ENCODE data around the gene POLR1B. TPM values are rescaled to one million over a fixed set of nuclear protein-coding genes. Genes with fewer than 3 reads are reported as not detected.

POLR1B gene
- total and polyA plus RNA-seq, 10 of the 15 experiments (the other 5 are each of a cell fraction or from before 2014, with no cell fraction given) = 13.4 to 55.8 (median 35.9) TPM

DNA sequence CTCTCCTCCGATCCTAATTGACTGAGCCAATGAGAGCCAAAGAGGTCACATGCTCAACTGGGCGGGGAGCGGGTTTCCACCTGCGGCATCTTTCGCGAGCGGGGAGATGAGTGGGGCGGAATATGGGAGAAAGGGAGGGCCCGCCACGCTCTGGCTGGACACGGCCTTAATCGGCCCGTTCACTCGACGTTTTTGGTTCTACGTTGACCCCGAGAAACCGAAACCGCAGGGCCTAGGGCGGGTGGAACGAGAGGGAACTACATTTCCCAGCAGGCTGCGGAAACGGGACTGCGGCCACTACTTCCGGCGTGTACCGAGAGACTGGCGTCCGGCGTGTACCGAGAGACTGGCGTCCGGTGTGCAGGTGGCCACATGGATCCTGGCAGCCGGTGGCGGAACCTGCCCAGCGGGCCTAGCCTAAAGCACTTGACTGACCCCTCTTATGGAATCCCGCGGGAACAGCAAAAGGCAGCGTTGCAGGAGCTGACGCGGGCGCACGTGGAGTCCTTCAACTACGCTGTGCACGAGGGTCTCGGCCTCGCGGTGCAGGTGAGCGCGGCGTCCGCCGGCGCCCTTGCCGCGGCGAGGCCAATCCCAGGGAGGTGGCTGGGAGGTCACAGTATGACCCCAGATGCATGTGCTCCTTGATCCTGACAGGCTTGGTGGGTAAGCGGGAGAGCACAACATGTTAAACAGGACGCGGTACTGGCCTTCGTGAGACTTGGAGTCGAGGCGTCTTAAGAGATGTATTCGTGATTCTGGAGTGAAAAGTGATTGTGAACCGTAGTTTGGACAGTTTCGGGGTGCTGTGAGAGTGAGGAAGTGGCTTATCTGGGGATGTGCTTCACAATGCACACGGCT lies at the start of gene POLR1B (continued):
- TF ChIP-seq, protein P1, sequence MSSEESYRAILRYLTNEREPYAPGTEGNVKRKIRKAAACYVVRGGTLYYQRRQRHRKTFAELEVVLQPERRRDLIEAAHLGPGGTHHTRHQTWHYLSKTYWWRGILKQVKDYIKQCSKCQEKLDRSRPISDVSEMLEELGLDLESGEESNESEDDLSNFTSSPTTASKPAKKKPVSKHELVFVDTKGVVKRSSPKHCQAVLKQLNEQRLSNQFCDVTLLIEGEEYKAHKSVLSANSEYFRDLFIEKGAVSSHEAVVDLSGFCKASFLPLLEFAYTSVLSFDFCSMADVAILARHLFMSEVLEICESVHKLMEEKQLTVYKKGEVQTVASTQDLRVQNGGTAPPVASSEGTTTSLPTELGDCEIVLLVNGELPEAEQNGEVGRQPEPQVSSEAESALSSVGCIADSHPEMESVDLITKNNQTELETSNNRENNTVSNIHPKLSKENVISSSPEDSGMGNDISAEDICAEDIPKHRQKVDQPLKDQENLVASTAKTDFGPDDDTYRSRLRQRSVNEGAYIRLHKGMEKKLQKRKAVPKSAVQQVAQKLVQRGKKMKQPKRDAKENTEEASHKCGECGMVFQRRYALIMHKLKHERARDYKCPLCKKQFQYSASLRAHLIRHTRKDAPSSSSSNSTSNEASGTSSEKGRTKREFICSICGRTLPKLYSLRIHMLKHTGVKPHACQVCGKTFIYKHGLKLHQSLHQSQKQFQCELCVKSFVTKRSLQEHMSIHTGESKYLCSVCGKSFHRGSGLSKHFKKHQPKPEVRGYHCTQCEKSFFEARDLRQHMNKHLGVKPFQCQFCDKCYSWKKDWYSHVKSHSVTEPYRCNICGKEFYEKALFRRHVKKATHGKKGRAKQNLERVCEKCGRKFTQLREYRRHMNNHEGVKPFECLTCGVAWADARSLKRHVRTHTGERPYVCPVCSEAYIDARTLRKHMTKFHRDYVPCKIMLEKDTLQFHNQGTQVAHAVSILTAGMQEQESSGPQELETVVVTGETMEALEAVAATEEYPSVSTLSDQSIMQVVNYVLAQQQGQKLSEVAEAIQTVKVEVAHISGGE (CRISPR knock-in tag; IDR thresholded peaks at IDR 0.05) = peak; percentile 81
- TF ChIP-seq CBX5 (IDR thresholded peaks at IDR 0.05; ENCODE audit: low read depth) (no peak), POU2F2 (IDR thresholded peaks at IDR 0.05; ENCODE audit: borderline replicate concordance, low read depth, low read length) (peak; percentile 50; the same call in 1 of the 3 replicates), SMAD1 (IDR thresholded peaks at IDR 0.05; ENCODE audit: low read depth, partially characterized antibody) (no peak), GATAD2B (conservative IDR thresholded peaks at IDR 0.05; ENCODE audit: low read depth) (0 out of 2 replicates have a peak, but pooled peaks have one; percentile 64), NFYB (IDR thresholded peaks at IDR 0.05; ENCODE audit: insufficient read depth, low read depth, low read length) (0 out of 2 replicates have a peak, but pooled peaks have one; percentile 31), SIX5 (IDR thresholded peaks at IDR 0.05; ENCODE audit: low read depth, low read length, severe bottlenecking) (peak; percentile 92)
- TF ChIP-seq, protein P2, sequence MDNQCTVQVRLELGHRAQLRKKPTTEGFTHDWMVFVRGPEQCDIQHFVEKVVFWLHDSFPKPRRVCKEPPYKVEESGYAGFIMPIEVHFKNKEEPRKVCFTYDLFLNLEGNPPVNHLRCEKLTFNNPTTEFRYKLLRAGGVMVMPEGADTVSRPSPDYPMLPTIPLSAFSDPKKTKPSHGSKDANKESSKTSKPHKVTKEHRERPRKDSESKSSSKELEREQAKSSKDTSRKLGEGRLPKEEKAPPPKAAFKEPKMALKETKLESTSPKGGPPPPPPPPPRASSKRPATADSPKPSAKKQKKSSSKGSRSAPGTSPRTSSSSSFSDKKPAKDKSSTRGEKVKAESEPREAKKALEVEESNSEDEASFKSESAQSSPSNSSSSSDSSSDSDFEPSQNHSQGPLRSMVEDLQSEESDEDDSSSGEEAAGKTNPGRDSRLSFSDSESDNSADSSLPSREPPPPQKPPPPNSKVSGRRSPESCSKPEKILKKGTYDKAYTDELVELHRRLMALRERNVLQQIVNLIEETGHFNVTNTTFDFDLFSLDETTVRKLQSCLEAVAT (IDR thresholded peaks at IDR 0.05) = peak; percentile 60; the same call in 1 of the 2 replicates
- TF ChIP-seq, protein P3, sequence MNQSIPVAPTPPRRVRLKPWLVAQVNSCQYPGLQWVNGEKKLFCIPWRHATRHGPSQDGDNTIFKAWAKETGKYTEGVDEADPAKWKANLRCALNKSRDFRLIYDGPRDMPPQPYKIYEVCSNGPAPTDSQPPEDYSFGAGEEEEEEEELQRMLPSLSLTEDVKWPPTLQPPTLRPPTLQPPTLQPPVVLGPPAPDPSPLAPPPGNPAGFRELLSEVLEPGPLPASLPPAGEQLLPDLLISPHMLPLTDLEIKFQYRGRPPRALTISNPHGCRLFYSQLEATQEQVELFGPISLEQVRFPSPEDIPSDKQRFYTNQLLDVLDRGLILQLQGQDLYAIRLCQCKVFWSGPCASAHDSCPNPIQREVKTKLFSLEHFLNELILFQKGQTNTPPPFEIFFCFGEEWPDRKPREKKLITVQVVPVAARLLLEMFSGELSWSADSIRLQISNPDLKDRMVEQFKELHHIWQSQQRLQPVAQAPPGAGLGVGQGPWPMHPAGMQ (IDR thresholded peaks at IDR 0.05; ENCODE audit: borderline replicate concordance) = 0 out of 2 replicates have a peak, but pooled peaks have one; percentile 6

All from GM12878 (cell line).